NCI-H82 treated with DMSO at 0.1 percent for 48 hours (cell line): Measurements from ENCODE around the gene RABGAP1.

Source experiments
- DNase-seq: peaks from one replicate; lab custom pipeline; 2025; ENCODE audit not compliant: unreplicated experiment; lab: John Stamatoyannopoulos, UW

Gene RABGAP1

GRCh38 chr9:122944960-122945888 lies 4.4 kb downstream of the RABGAP1 start:
- DNase-seq, result no peak

- DNase-seq, result no peak
Measured at GRCh38 chr9:122946461-122947005, 5.7 kb downstream of the RABGAP1 start.

- DNase-seq, result no peak
Measured at GRCh38 chr9:122948313-122948712, 7.5 kb downstream of the RABGAP1 start.

- DNase-seq, result no peak
Measured at GRCh38 chr9:122949696-122950095, 8.9 kb downstream of the RABGAP1 start.

- DNase-seq, result no peak
Measured at GRCh38 chr9:122950263-122950662, 9.4 kb downstream of the RABGAP1 start.

- no peak for DNase-seq
Measured at GRCh38 chr9:122951056-122951455, 10.2 kb downstream of the RABGAP1 start.

- no peak for DNase-seq
Measured at GRCh38 chr9:122954253-122954691, 13.5 kb downstream of the RABGAP1 start.

- no peak for DNase-seq
Measured at GRCh38 chr9:122955961-122956360, 15.1 kb downstream of the RABGAP1 start.

- DNase-seq, result no peak
Measured at GRCh38 chr9:122961139-122961538, 20.3 kb downstream of the RABGAP1 start.

- DNase-seq, result no peak
Measured at GRCh38 chr9:122975196-122975595, 34.4 kb downstream of the RABGAP1 start.

GRCh38 chr9:122978601-122979000 lies 37.8 kb downstream of the RABGAP1 start:
- no peak for DNase-seq

GRCh38 chr9:122986010-122986409 lies 45.2 kb downstream of the RABGAP1 start:
- no peak for DNase-seq

- DNase-seq, result no peak
Measured at GRCh38 chr9:122988141-122988540, 47.3 kb downstream of the RABGAP1 start.

GRCh38 chr9:122988920-122989621 lies 48.3 kb downstream of the RABGAP1 start:
- no peak for DNase-seq

- no peak for DNase-seq
Measured at GRCh38 chr9:122991370-122991830, 50.6 kb downstream of the RABGAP1 start.

- no peak for DNase-seq
Measured at GRCh38 chr9:122996586-122996985, 55.8 kb downstream of the RABGAP1 start.

- DNase-seq, result no peak
Measured at GRCh38 chr9:122998448-122998847, 57.6 kb downstream of the RABGAP1 start.

GRCh38 chr9:123000371-123001068 lies 59.7 kb downstream of the RABGAP1 start:
- no peak for DNase-seq

- DNase-seq, result no peak
Measured at GRCh38 chr9:123002754-123003153, 61.9 kb downstream of the RABGAP1 start.

GRCh38 chr9:123003466-123003865 lies 62.6 kb downstream of the RABGAP1 start:
- no peak for DNase-seq

- DNase-seq, result no peak
Measured at GRCh38 chr9:123005964-123006363, 65.1 kb downstream of the RABGAP1 start.
